ENCODE measurements around the gene CCL26.
"Not testable (repeated sequence)": the region's sequence is repeated elsewhere in the genome, so short reads cannot be mapped to it uniquely, and the experiment has no call there.

Gene CCL26

GRCh38 chr7:75739796-75740672 is 32.0 kb downstream of the CCL26 start:
- DNase-seq (ENCODE audit: low read depth in 2 of 2, low spot score in 1 of 2) = peak in 1 of 2 donors; percentile 7

GRCh38 chr7:75738975-75739795 is 32.8 kb downstream of the CCL26 start:
- peak; percentile 96 to 99 for DNase-seq (ENCODE audit: low read depth in 2 of 2, low spot score in 1 of 2)

- no peak for DNase-seq (ENCODE audit: low read depth in 2 of 2, low spot score in 1 of 2)
These were observed 33.4 kb downstream of the CCL26 start, which contains the start of gene HIP1 for GRCh38 chr7:75738604-75738974. HIP1 (minus strand) TSS chr7:75738941; CDS start chr7:75738920, 21 bp downstream.

- no peak for DNase-seq (ENCODE audit: low read depth in 2 of 2, low spot score in 1 of 2)
These were observed 34.0 kb downstream of the CCL26 start for GRCh38 chr7:75737856-75738603.

- no peak for DNase-seq (ENCODE audit: low read depth in 2 of 2, low spot score in 1 of 2)
These were observed 36.2 kb downstream of the CCL26 start for GRCh38 chr7:75735581-75736350.

GRCh38 chr7:75734586-75735458 is 37.2 kb downstream of the CCL26 start:
- DNase-seq (ENCODE audit: low read depth in 2 of 2, low spot score in 1 of 2) = no peak

- DNase-seq (ENCODE audit: low read depth in 2 of 2, low spot score in 1 of 2) = no peak
These were observed 39.0 kb downstream of the CCL26 start for GRCh38 chr7:75732764-75733630.

GRCh38 chr7:75732016-75732521 is 39.9 kb downstream of the CCL26 start:
- DNase-seq (ENCODE audit: low read depth in 2 of 2, low spot score in 1 of 2) = no peak

- DNase-seq (ENCODE audit: low read depth in 2 of 2, low spot score in 1 of 2) = no peak
These were observed 42.1 kb downstream of the CCL26 start for GRCh38 chr7:75729851-75730274.

GRCh38 chr7:75727881-75728593 is 44.0 kb downstream of the CCL26 start:
- DNase-seq (ENCODE audit: low read depth in 2 of 2, low spot score in 1 of 2) = peak in 1 of 2 donors; percentile 8

GRCh38 chr7:75727351-75727750 is 44.7 kb downstream of the CCL26 start:
- not testable (repeated sequence) for DNase-seq (ENCODE audit: low read depth in 2 of 2, low spot score in 1 of 2)

- no peak for DNase-seq (ENCODE audit: low read depth in 2 of 2, low spot score in 1 of 2)
These were observed 46.7 kb downstream of the CCL26 start for GRCh38 chr7:75725306-75725705.

- DNase-seq (ENCODE audit: low read depth in 2 of 2, low spot score in 1 of 2) = no peak
These were observed 48.6 kb downstream of the CCL26 start for GRCh38 chr7:75723444-75723843.

GRCh38 chr7:75722373-75722772 is 49.6 kb downstream of the CCL26 start:
- no peak for DNase-seq (ENCODE audit: low read depth in 2 of 2, low spot score in 1 of 2)

- DNase-seq (ENCODE audit: low read depth in 2 of 2, low spot score in 1 of 2) = not testable (repeated sequence)
These were observed 50.1 kb downstream of the CCL26 start for GRCh38 chr7:75721922-75722321.

GRCh38 chr7:75721426-75721825 is 50.6 kb downstream of the CCL26 start:
- no peak for DNase-seq (ENCODE audit: low read depth in 2 of 2, low spot score in 1 of 2)

- no peak for DNase-seq (ENCODE audit: low read depth in 2 of 2, low spot score in 1 of 2)
These were observed 52.4 kb downstream of the CCL26 start for GRCh38 chr7:75719626-75720025.

Measured in stimulated activated CD8-positive, alpha-beta memory T cell treated with anti-CD3 and anti-CD28 coated beads, Interleukin-4, amount 100 ng/mL, for 1 hour (primary cell).